ENCODE results near the gene PLCZ1.
"Not testable (repeated sequence)": the region's sequence is repeated elsewhere in the genome, so short reads cannot be mapped to it uniquely, and the experiment has no call there.

PLCZ1 gene

DNA sequence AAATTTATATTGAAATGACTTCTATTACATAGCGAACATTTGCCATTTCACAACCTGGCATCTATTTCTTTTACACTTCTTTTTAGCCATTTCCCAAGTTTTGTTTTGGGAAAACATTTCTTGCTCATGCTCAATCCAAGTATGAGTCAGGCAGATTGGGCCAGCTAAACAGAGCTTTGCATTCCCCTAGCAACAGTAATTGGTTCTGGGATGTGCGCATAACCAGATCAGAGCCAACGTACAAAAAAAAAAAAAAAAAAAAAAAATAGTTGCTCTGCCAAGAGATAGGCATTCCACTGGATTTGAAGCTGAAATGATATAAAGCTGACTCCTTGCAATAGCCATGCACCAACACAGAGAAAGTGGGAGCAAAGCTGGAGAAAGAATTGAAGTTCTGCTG lies 37.5 kb downstream of the PLCZ1 start:
- DNase-seq, result no peak

DNA sequence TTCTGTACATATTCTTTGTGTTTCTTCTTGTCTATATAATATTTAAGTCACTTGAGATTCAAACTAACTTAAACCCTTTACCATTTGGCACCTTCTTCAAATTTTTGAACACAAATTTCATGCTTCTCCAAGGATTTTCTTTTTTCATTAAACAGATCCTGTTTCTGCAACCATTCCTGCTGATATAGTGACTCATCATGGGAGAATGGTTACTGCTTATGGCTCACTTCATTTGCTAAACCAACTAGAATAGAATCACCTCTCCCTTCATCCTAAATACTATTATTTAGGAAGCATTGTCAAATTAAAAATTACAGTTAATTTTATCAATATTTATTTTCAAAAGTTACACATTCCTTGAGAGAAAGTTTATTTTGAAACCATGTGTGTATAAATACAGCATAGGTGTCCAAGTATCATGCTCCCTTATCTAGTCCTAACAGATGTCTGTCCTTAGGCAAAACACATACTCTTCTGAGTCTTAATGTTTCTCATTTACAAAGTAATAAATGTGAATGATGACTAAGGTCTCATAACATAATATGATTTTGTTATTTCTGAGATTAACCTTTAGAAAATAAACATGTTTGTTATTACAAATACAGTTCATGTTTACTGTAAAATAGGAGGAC lies 40.7 kb downstream of the PLCZ1 start:
- DNase-seq, result no peak

DNA sequence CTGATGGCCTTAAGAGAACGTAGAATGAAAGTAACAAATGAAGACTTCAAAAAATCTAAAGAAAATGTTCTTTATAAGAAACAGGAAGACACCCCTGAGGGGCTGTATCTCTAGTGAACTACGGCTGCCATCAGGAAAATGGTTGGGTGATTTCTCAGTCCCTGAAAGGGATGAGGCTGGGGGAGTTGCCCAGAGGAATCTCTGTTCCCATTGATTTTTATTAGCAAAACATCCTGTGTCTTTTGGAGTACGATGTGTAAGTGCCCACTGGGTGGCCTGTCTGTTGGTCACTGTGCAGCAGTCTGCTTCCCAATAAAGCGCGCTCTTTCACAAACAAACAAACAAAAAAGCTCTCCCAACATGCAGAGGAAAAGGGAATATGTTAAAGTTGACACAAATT lies 43.8 kb downstream of the PLCZ1 start:
- DNase-seq, result not testable (repeated sequence)

DNA sequence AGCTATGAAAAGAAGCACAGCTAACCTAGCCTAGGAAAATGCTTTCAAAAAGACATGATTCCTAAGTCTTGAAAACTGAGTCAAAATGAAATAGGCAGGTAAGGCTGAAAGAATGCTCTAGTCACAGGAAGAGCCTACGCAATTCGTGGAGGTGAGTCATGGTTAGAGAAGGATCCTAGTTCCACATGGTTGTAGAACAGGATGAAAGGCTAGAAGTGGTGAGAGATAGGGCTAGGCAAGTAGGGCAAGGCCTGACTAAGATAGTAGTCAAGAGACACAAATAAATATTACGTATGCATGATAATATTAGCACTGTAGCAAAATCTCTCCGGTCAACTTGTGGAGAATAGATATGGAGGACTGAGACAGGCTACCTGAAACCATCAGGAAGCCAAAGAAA lies 47.2 kb downstream of the PLCZ1 start:
- DNase-seq, result no peak

DNA sequence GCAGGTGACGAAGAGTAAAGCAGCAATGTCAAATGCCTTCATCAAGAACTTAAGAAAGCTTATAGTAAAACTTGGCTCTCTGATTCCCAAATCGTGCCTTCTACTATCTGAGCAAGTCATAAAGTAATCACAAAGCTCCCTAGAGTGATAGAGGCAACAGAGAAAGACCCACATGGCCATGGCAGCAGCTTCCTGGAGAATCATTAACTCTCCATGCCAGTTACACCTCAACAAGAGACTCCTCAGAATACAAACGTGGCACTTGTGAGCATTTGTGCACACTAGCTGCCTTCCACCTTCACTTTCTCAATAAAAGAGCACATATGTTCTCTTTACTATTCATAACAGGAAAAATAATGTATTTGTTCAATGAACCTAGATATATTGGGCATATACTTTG lies 48.0 kb downstream of the PLCZ1 start:
- DNase-seq, result no peak

DNA sequence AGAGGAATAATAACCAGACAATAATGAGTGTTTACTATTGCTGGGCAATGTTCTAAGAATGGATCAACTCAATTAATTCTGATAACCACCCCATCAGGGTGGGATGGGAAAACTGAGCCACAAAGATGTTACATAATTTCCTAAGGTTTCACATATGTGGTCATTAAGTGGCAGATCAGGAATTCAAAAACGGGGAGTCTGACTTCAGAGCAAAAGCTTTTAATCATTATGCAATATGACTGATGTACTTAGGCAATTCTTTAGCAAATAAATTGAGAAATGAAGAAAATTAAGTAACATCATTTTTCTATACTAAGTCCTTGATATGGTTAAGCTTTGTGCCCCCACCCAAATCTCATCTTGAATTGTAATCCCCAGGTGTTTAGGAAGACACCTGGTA lies 53.4 kb downstream of the PLCZ1 start:
- DNase-seq, result no peak

DNA sequence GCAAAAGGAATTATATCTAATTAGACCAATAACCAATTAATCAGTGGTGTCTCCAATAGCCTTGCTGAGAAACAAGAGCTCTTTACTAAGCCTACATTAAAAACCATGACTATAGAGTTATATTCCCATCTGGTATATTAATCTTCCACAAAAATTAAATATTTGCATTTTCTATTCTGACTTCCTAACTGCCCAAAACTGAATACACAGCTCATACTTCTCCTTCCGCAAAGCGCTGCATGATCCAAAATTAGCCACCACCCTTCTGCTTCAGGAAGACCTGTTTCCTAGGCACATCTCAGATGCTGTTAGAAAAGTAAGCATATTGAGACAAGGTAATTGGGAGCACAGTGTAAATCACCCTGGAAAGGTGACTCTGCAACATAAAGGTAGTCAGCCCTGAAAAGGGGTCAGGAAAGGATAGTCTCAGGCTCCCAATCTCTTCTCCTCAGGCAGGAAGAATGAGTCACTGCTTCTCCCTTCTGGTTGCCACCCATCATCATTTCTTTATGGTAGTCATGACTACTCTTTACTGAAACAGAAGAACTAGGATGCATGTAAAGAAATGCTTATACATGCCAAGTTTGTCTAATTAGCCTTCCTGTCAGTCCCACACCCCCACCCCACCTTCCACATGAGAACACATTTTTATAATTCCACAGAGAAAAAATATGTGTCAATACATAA lies 54.3 kb downstream of the PLCZ1 start:
- no peak for DNase-seq

DNA sequence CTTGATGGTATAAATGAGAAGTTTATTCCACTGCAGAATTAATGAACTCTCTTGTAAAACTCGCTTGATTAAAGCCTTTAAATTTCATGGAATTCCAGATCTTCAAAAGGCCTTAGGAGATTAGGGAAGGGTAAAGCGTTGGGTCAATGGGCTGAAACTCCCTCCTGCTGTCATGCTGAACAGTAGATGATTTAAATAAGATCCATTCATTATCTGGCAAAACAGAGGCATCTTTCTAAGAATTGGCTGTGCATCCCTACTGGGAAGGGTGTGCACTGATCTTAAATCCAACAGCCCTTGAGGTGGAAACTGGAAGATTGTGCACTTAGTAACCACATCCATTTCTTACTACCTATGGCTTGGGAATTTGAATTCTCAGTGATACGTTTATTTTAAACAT lies 56.0 kb downstream of the PLCZ1 start:
- DNase-seq, result no peak

DNA sequence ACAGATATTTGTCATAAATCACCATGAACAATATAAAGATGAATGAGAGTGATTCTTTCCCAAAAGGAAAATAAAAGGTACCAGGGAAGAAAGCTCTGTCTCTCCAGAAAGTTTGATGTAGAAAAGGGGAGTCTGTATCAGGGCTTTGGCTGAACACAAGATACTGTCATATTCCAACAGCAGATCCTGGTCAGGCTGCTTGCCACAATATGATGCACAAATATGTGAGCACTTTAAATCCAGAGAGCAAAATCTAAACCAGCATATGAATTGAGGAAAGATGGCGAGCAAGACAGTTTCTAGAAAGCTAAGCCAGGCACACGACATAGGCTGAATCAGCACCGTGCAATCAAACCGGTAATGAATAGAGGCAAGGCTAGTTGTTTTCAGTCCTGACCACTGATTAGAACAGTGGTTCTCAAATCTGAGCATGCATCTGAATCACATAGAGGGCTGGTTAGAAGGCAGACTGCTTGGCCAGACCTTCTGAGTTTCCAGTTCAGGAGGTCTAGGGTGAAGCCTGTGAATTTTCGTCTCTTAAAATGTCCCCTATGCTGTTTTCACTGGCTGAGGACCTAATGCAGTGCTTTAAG lies 60.7 kb downstream of the PLCZ1 start:
- DNase-seq, result no peak

DNA sequence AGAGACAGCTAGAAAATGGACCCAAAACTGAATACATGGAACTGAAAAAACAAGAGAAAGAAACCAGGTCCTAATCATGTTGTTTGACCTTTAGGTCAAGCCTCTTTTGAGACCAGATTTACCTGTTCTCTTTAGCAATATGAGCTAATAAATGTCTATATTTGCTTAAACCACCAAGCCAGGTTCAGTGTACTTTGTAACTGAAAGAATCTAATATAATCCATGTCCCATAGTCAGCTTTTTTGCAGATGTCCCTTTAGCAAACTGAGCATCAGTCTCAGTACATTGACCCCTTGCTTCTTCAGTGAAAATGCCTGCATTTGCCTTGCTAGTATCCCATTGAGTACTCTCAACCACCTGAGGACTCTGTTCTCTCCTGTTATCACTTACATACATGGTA lies 61.7 kb downstream of the PLCZ1 start:
- no peak for DNase-seq

DNA sequence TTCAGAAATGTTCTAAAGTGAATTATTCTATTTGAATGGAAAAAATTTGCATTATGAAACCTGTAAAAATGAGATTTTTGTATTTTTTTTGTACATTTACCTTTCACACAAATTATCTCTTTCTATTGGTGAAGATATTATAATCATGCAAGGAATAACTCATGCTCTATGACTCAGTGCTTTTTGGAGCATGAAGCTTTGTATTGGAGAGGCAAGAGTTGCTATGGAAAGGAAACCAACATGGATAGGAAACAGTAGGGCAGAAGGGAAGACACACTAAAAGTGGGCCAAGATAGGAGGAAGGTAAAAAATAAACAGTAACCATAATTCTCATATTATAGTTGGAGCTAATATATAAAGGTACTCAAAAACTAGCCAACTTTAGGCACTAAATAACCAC lies 79.0 kb downstream of the PLCZ1 start:
- DNase-seq, result no peak

DNA sequence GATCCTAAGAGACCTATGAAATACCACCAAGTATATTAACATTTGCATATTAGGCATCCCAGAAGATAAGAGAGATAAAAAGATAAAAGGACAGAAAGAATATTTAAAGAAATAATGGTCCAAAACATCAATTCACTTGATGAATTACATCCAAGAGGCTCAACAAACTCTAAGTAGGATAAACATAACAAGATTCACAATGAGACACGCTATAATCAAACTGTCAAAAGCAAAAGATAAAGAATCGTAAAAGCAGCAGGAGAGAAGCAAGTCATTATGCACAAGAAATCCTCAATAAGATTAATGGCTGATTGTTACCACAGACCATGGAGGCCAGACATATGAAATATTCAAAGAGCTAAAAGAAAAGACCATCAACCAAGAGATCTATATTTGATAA lies 79.6 kb downstream of the PLCZ1 start:
- DNase-seq, result no peak

DNA sequence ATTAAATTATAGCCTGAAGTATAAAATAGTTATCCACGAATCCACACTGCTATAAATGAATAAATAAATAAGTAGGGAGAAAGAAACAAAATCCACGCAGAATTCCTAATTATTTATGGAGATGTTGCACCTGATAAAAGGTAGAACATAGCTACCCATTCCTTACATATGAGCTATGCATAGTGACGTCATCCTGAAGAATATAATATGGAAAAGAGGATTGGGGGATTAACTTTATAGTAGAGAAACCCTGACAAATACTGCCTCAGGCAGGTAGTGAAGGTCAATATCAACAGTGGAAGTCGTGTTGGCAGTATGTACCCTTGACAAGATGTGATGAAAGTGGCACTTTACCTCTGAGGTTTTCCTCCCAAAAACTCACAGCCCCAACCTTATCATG lies 82.5 kb downstream of the PLCZ1 start:
- DNase-seq, result no peak

DNA sequence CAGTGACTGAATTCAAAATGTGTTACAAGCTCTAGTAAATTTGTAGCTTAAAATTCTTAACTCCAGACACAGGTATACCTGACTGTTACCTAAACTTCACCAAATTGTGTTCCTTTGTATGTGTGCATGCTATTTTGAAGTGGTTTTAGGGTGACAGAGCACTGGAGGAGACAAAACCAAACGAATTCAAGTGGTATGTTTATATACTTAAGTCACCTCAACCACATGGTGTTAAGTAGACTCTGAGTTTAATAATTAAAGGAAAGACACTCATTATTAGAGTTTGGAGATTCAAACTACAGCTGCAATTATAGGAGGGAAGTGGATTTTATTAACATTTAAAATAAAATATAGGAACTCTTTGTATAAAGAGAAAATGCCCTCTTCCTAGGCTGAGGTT lies 84.3 kb downstream of the PLCZ1 start:
- no peak for DNase-seq

DNA sequence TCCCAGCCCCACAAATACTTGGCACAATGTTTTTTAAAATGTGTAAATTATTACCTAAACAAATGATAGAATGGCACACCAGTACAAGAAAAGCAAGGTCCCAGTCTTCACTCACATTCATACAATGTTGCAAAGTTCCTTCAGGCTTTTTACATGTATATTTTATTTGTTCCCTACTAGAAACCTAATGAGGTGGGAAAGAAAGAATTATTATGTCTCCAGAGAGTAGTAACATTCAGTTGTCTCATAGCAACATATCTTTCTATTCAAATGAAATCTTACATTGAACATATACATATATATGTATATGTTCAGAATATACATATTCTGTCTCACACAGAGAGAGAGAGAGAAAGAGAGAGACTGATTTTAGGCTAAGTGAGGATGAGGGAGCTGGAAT lies 85.2 kb downstream of the PLCZ1 start:
- DNase-seq, result no peak

DNA sequence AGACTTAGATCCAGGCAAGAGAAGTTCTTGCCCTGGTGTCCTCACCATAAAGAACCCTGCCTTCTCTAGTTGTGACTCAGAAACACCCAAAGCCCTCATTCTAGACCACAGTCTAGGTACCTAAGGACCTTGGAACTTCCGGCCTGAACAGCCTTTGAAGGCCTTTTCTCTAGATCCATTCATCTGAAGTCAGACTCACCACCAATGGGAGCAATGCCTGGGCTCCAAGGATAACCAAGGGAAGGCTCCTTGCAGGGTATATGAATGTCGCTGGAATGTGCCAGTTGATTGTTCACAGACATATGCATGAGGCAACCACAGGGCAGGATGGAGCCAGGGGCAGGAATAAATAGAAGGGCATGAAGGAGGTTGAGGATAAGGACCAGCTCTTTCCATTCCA lies 86.3 kb downstream of the PLCZ1 start:
- no peak for DNase-seq

DNA sequence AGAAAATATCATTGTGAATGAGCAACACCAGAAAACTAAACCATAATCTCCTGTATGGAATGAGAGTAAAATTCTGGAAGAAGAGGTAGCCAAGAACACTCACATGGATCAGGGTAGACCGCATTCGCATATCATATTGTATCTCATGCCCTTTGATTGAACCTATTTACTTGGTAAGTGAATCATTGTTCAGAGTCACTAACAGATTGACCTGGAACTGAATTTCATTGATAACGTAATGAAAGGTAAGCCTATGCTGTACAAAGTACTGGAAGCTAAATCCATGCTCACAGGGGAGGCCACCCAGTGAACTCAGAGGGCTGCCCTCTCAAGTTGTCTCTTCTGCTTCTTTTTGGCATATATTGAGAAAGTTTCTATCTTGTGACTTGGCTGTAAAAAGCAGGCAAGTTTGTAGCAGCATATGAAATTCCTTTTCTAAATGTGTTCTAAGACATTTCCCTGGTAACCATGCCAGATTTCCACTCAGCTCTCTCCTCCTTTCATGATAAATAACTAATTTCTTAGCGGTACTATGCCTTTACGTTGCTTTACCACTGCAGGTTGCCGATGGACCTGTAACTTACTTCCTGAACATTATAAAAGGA lies 91.4 kb downstream of the PLCZ1 start:
- DNase-seq, result no peak

DNA sequence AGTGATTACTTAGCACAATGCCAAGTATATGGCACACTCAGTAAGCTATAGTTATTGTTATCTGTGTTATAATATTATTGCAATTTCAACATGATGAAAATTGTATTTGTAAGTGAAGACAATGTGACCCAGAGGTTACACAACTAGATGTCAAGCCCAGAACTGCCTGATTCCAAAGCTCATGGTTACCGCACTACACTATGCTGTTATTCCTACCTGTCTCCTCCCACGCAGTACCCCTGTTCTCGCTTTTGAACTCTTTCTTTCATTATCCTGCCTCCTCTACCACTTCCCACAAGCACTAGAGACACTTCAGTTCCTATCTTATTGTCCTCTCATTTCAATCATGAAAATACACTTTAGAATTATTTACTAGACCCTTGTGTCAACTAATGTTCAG lies 93.2 kb downstream of the PLCZ1 start:
- DNase-seq, result no peak

DNA sequence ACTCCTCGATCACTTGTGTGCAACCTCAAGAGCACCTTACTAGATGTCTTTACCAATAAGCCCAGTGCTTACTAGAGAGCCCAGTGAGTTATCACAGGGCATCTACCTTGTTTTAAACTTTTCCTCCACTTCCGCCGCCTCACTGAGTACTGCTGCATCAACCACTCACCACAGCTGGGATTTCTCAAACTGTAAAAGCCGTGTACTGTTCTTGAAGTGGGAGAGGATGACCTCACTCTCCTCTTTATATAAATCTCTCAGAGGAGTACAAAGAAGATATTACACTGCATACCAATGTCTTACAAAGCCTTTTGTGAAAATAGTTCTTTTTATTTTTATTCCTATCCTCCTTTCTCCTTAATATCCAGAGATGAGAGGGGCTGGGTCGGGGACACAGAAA lies 94.1 kb downstream of the PLCZ1 start:
- no peak for DNase-seq

DNA sequence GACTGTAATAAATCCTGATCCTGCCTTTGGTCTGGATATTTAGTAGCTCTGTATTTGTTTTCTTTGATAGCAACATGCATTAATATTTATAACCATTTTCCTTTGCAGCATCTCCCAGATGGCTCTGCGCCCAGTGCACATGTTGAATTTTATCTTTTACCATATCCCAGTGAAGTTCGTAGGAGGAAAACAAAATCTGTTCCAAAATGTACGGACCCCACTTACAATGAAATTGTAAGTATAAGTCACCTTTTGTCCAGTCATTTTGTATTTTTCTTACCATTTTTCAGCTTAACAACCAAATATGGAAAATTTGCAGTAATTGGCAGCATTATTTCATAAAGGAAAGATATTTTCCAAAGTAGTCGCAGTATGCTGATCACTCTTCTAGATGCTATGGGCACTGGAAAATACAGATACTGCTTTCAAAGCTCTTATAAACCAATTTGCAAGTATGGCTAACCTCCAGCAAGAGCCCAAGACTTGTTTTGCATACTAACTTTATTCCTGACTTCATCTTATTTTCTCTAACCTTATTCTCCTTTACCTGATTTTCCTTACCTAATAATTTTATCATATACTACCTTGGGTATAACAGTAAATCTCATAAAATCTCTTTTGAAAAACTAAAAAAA lies 97.4 kb downstream of the PLCZ1 start:
- no peak for DNase-seq

DNA sequence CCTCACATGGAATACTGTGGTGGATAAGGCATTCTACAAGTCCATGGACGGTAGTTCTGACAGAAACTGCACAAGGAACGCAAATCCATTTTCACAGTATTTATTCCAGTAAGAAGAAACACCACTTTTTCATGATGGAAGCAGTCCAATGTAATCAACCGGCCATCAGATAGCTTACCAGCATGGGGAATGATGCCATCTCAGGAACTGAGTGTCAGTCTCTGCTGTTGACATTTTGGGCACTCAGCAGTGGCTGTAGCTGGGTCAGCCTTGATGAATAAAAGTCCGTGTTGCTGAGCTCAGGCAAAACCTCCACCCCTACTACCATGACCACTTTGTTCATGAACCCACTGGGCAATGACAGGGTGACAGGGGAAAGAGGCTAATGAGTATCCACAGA lies 103.4 kb downstream of the PLCZ1 start:
- DNase-seq, result no peak
